Endothelial cell of umbilical vein (primary cell): ENCODE results near the gene PKHD1. TPM values are rescaled to one million over a fixed set of nuclear protein-coding genes. Genes with fewer than 3 reads are reported as not detected.

Source experiments
- BruUV-seq: library from RNA; stranded (reverse); fragments of 400-500 nt; replicated peaks from 2 replicates; lab custom pipeline; 2021; lab: Mats Ljungman, UMichigan
- CTCF ChIA-PET: fragments of 300-600, 350-600 bp; sonication (Branson Sonifier 250); formaldehyde crosslinking; loops from one replicate; lab custom pipeline; 2021; ENCODE audit warnings: antibody characterized with exemption, inconsistent platforms; lab: Charles Lee
- POLR2A ChIA-PET: fragments of 300-600, 350-600 bp; sonication (Branson Sonifier 250); formaldehyde crosslinking; loops from one replicate; lab custom pipeline; 2021; ENCODE audit warnings: antibody characterized with exemption, inconsistent platforms; lab: Charles Lee
- DNase-seq: peaks from one replicate; pipeline ENCODE4 v3.0.0-alpha.2; 2011; ENCODE audit warnings: low read depth, low spot score
- FAIRE-seq: peaks from 2 replicates; lab custom pipeline; 2011; peaks lifted over from hg19 to GRCh38; lab: Jason Lieb, UNC
- H2AFZ ChIP-seq: 2 replicates; pipeline ENCODE4 v1.6.0; 2012; ENCODE audit warnings: low read depth, low read length, control low read depth, inconsistent platforms
- H3K27ac ChIP-seq: 2 replicates; pipeline ENCODE4 v1.5.1; 2011; ENCODE audit warnings: low read depth, mild to moderate bottlenecking, control low read depth, low read length, moderate library complexity; ENCODE audit not compliant: insufficient read depth
- H3K27me3 ChIP-seq, 2 experiments: 2 replicates each; pipeline versions ENCODE4 v1.6.0 to v1.6.1; 2011; ENCODE audit warnings: low read length in 2 of 2, mixed read lengths in 1 of 2; ENCODE audit not compliant: control insufficient read depth in 2 of 2, insufficient read depth in 2 of 2
- H3K36me3 ChIP-seq, 2 experiments: 2 replicates in 1 of 2; 3 replicates in 1 of 2; pipeline ENCODE4 v1.5.1; 2011; ENCODE audit warnings: low read length in 2 of 2, mild to moderate bottlenecking in 1 of 2, moderate library complexity in 1 of 2; ENCODE audit not compliant: control insufficient read depth in 2 of 2, insufficient read depth in 2 of 2; ENCODE audit errors: extremely low read depth in 1 of 2
- H3K4me1 ChIP-seq: 3 replicates; pipeline ENCODE4 v1.5.1; 2011; ENCODE audit warnings: mild to moderate bottlenecking, low read length; ENCODE audit not compliant: control insufficient read depth, insufficient read depth; ENCODE audit errors: extremely low read depth
- H3K4me2 ChIP-seq: 2 replicates; pipeline ENCODE4 v1.6.1; 2011; ENCODE audit warnings: low read length, control low read depth, mixed read lengths; ENCODE audit not compliant: insufficient read depth
- H3K4me3 ChIP-seq, 3 experiments: fragments of 200-600 bp in 1 of 3; sonication (generic), shearing (Covaris generic) in 1 of 3; replicated peaks in 1 of 3; 2 replicates each; pipeline ENCODE4 v1.5.1; 2011 to 2016; ENCODE audit warnings: control low read depth in 3 of 3, low read length in 3 of 3, mild to moderate bottlenecking in 2 of 3, inconsistent platforms in 1 of 3, low read depth in 1 of 3, moderate library complexity in 1 of 3; ENCODE audit not compliant: insufficient read depth in 1 of 3
- H3K79me2 ChIP-seq: 2 replicates; pipeline ENCODE4 v1.6.0; 2012; ENCODE audit warnings: low read length, inconsistent platforms; ENCODE audit not compliant: control insufficient read depth, insufficient read depth
- H3K9ac ChIP-seq: replicated peaks from 2 replicates; pipeline ENCODE3; 2011; ENCODE audit warnings: low read length, control low read depth; ENCODE audit not compliant: insufficient read depth; ENCODE audit errors: extremely low read depth
- H3K9me1 ChIP-seq: replicated peaks from 3 replicates; pipeline ENCODE4 v1.6.0; 2011; ENCODE audit warnings: mild to moderate bottlenecking, low read length; ENCODE audit not compliant: control insufficient read depth, insufficient read depth; ENCODE audit errors: extremely low read depth
- H3K9me3 ChIP-seq: replicated peaks from 2 replicates; pipeline ENCODE4 v1.5.1; 2012; ENCODE audit warnings: low read length, inconsistent platforms; ENCODE audit not compliant: control insufficient read depth, insufficient read depth
- H4K20me1 ChIP-seq: replicated peaks from 2 replicates; pipeline ENCODE3; 2011; ENCODE audit warnings: mild to moderate bottlenecking, low read length; ENCODE audit not compliant: control insufficient read depth, insufficient read depth; ENCODE audit errors: extremely low read depth
- EZH2 ChIP-seq: IDR thresholded peaks from 2 replicates; pipeline ENCODE4 v1.6.1; 2012; ENCODE audit warnings: borderline replicate concordance, low read depth, mild to moderate bottlenecking, moderate library complexity, low read length, inconsistent platforms; ENCODE audit not compliant: severe bottlenecking
- FOS ChIP-seq: IDR thresholded peaks from 2 replicates; pipeline ENCODE4 v1.6.1; 2011; ENCODE audit warnings: mild to moderate bottlenecking, low read length, moderate library complexity, borderline replicate concordance; ENCODE audit not compliant: insufficient read depth
- GATA2 ChIP-seq: IDR thresholded peaks from 2 replicates; pipeline ENCODE4 v1.7.0; 2011; ENCODE audit warnings: low read depth, mild to moderate bottlenecking, moderate library complexity, mixed read lengths, low read length; ENCODE audit not compliant: insufficient read length, insufficient read depth
- JUN ChIP-seq: IDR thresholded peaks from 2 replicates; pipeline ENCODE4 v1.6.1; 2011; ENCODE audit warnings: borderline replicate concordance, low read depth; ENCODE audit not compliant: insufficient read length, insufficient read depth
- MYC ChIP-seq: IDR thresholded peaks from one replicate; pipeline ENCODE4 v1.6.1; 2011; ENCODE audit warnings: mild to moderate bottlenecking, low read depth, low read length
- POLR2A ChIP-seq: IDR thresholded peaks from 2 replicates; pipeline ENCODE4 v1.6.1; 2012; ENCODE audit warnings: low read depth, mild to moderate bottlenecking, control low read depth, low read length
- POLR2AphosphoS5 ChIP-seq: IDR thresholded peaks from 2 replicates; pipeline ENCODE4 v1.6.1; 2012; ENCODE audit warnings: low read depth, mild to moderate bottlenecking, control low read depth, low read length, moderate library complexity; ENCODE audit not compliant: insufficient read depth
- dilution Hi-C: fragments of 300-500 bp; cut with MboI; formaldehyde crosslinking; loops from one replicate; pipeline ENCODE4 v1.15.0; 2019; ENCODE audit warnings: low sequenced_read_pairs; ENCODE audit not compliant: extremely low pct_ligation_motif_present
- intact Hi-C: fragments of 100-400 bp; cut with micrococcal nuclease; formaldehyde crosslinking; loops from one replicate; pipeline ENCODE4 v1.10.0; 2022
- polyA plus RNA-seq, 4 experiments: library from polyadenylated mRNA; depleted of rRNA in 3 of 4; stranded (reverse) in 3 of 4; unstranded in 1 of 4; fragments of >200 nt; gene quantifications; 2 replicates each; pipeline versions ENCODE4 v1.2.1 to v1.2.3, GENCODE V29; 2011 to 2012; ENCODE audit warnings: missing spikeins in 1 of 4
- total RNA-seq: library from RNA; stranded (reverse); gene quantifications from 2 replicates; pipeline ENCODE4 v1.2.3, GENCODE V29; 2021
- TF ChIP-seq, protein P1 (sequence below), 2 donors: IDR thresholded peaks; 1 replicate in 1 of 2; 2 replicates in 1 of 2; pipeline ENCODE4 v1.5.1; 2011; ENCODE audit warnings: low read length in 2 of 2, mild to moderate bottlenecking in 2 of 2, moderate library complexity in 2 of 2, control low read depth in 1 of 2, inconsistent platforms in 1 of 2, low read depth in 1 of 2; ENCODE audit not compliant: insufficient read depth in 1 of 2; ENCODE audit errors: extremely low read depth in 1 of 2
- TF ChIP-seq, protein P2 (sequence below): IDR thresholded peaks from 2 replicates; pipeline ENCODE4 v1.6.1; 2011; ENCODE audit not compliant: insufficient read depth, insufficient read length

The PKHD1 gene
- total and polyA plus RNA-seq, 2 donors (not counting 3 experiments of a cell fraction or from before 2014, with no cell fraction given), result not detected

DNA sequence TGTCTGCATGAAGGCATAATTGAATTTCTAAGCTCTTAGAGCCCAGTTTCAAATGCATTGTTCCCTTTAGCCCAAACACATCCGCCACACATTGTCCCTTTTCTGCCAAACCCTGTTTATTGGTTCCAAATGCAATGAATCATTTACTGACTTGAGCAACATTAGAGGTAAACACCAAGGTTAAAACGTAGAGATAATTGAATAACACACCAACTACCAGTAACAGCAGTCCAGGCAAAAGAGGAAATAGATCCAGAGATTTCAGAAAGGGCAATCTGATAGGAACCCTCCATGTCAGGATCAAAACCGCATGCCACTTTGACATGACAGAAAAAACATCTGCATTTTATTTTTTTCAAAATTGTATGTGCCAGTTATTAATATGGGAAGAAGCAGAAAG is 114.8 kb downstream of the PKHD1 start:
- no peak for DNase-seq
- intact Hi-C loops, result no loop called here
- Histone ChIP-seq H3K4me3 (no peak overlapping the region), H3K9me3 (no peaks in the 10 kb centered on the region), H2AFZ (no peak overlapping the region), H4K20me1 (no peaks in the 10 kb centered on the region), H3K79me2 (no peaks in the 10 kb centered on the region), H3K4me2 (no peak overlapping the region), H3K9me1 (no peaks in the 10 kb centered on the region), H3K27me3 (no peaks in the 10 kb centered on the region), H3K27ac (no peak overlapping the region), H3K4me1 (no peaks in the 10 kb centered on the region), H3K36me3 (no peaks in the 10 kb centered on the region), H3K9ac (no peak overlapping the region)
- ChIA-PET CTCF (no interaction called here), POLR2A (no interaction called here)
- no peak for FAIRE-seq
- TF ChIP-seq EZH2 (no peak), POLR2AphosphoS5 (no peak), FOS (no peak), JUN (no peak), GATA2 (no peak), MYC (no peak), POLR2A (no peak)
- TF ChIP-seq, protein P1, sequence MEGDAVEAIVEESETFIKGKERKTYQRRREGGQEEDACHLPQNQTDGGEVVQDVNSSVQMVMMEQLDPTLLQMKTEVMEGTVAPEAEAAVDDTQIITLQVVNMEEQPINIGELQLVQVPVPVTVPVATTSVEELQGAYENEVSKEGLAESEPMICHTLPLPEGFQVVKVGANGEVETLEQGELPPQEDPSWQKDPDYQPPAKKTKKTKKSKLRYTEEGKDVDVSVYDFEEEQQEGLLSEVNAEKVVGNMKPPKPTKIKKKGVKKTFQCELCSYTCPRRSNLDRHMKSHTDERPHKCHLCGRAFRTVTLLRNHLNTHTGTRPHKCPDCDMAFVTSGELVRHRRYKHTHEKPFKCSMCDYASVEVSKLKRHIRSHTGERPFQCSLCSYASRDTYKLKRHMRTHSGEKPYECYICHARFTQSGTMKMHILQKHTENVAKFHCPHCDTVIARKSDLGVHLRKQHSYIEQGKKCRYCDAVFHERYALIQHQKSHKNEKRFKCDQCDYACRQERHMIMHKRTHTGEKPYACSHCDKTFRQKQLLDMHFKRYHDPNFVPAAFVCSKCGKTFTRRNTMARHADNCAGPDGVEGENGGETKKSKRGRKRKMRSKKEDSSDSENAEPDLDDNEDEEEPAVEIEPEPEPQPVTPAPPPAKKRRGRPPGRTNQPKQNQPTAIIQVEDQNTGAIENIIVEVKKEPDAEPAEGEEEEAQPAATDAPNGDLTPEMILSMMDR (IDR thresholded peaks at IDR 0.05; ENCODE audit: extremely low read depth in 1 of 2, insufficient read depth in 1 of 2, low read depth in 1 of 2, low read length in 2 of 2), result no peak
- TF ChIP-seq, protein P2, sequence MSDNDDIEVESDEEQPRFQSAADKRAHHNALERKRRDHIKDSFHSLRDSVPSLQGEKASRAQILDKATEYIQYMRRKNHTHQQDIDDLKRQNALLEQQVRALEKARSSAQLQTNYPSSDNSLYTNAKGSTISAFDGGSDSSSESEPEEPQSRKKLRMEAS, result no peak
- dilution Hi-C loops, result no loop called here
- no TSS peak for BruUV-seq
